HG03175 (cell line): ENCODE measurements around the gene SCARB1.

Experiments
- ATAC-seq: cut with Tn5 transposase; IDR thresholded peaks from one replicate; pipeline ENCODE4 v1.9.1; 2021; ENCODE audit warnings: mild to moderate bottlenecking, moderate library complexity; ENCODE audit not compliant: unreplicated experiment

The SCARB1 gene

GRCh38 chr12:124750787-124751471 is 112.7 kb downstream of the SCARB1 start:
- ATAC-seq: no peak

GRCh38 chr12:124750149-124750656 is 113.5 kb downstream of the SCARB1 start:
- no peak for ATAC-seq

GRCh38 chr12:124749725-124750124 is 113.9 kb downstream of the SCARB1 start:
- ATAC-seq: no peak

- ATAC-seq: peak; percentile 65
Observed at GRCh38 chr12:124747426-124748161, 116.1 kb downstream of the SCARB1 start.

GRCh38 chr12:124746649-124747425 is 116.8 kb downstream of the SCARB1 start:
- ATAC-seq: peak; percentile 5

GRCh38 chr12:124745891-124746570 is 117.6 kb downstream of the SCARB1 start:
- ATAC-seq: no peak

DNA sequence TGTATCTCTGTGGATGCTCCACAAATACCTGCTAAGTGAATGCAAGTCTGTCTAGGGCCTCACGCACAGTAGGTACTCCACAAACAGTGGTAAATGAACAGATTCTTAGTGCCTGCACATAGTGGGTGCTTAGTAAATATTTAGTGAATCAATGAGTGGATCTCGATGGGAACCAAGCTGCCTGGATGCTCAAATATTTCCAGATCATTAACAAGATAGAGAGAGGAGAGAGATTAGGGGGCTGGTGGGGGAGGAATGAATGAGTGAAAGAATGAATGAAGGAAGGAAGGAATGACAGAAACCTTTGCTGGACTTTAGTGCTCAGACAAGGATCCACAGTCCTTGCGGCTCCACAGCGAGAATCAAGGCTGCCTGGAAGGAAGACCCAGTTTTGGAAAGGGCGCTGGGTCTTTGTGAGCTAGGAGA is 118.2 kb downstream of the SCARB1 start:
- ATAC-seq: no peak

GRCh38 chr12:124744659-124745464 is 118.8 kb downstream of the SCARB1 start:
- no peak for ATAC-seq

GRCh38 chr12:124744273-124744640 is 119.4 kb downstream of the SCARB1 start:
- no peak for ATAC-seq

- no peak for ATAC-seq
Observed at GRCh38 chr12:124743479-124744272, 120.0 kb downstream of the SCARB1 start.

GRCh38 chr12:124742678-124743077 is 121.0 kb downstream of the SCARB1 start:
- ATAC-seq: no peak

DNA sequence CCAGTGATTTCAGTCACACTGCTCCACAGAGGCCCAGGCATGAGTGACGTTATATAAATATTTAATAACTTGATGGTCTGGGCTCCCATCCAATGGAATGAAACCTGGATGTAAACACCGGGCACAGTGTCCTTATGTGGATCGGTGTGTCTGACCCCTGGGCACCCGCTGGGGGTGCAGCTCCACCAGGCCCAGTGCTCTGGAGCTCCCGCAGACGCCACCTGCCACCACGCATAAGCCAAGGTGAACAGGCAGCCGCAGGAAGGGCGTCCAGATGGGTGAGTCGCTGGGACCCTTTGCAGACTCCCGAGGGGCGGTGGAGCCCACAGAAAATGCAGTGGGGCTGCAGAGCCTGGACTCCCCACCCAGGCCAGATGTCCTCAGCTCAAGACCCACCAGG is 121.6 kb downstream of the SCARB1 start:
- no peak for ATAC-seq

GRCh38 chr12:124741211-124741610 is 122.5 kb downstream of the SCARB1 start:
- ATAC-seq: no peak

DNA sequence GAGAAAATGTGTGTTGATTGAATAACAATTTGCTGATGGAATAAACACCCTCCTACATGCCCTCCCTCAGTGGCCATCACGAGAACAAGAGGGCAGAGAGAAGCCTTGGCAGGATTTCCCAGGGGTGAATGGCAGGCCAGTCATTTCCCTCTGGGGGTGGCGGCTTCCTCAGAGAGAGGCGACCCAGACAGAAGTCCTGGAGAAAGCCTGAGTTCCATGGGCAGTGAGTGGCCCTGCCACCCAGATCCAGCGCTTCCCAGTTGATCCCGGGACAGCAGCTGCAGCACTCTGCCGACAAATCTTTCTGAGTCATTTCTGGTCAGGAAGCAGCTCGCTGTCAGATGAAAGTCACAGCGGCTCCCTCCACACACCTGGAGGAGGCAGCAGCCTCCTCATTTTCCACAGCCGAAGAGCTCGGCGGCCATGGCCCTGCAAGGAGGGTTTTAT is 123.0 kb downstream of the SCARB1 start:
- ATAC-seq: no peak

DNA sequence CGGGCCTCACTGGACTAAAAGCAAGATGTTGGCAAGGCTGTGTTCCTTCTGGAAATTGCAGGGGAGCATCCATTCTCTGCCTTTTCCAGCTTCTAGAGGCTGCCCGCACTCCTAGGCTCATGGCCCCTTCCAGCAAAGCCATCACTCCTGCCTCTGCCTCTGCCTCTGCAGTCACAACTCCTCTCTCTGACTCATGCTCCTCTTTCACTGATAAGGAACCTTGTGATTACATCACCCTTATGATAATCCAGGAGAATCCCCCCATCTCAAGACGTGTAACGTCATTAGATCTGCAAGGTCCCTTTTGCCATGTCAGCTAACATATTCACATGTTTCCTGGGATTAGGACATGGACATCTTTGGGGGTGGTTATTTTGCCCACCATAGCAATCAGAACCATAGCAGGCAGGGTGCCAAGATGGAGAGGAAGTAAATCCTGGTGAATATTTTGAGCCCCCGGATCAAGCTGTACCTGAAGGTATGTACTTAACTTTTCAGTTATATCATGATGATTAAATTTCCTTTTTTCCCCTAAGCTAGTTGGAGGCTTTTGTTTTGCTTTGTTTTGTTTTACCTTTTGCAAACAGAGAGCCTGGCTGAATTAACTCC is 123.6 kb downstream of the SCARB1 start:
- no peak for ATAC-seq

DNA sequence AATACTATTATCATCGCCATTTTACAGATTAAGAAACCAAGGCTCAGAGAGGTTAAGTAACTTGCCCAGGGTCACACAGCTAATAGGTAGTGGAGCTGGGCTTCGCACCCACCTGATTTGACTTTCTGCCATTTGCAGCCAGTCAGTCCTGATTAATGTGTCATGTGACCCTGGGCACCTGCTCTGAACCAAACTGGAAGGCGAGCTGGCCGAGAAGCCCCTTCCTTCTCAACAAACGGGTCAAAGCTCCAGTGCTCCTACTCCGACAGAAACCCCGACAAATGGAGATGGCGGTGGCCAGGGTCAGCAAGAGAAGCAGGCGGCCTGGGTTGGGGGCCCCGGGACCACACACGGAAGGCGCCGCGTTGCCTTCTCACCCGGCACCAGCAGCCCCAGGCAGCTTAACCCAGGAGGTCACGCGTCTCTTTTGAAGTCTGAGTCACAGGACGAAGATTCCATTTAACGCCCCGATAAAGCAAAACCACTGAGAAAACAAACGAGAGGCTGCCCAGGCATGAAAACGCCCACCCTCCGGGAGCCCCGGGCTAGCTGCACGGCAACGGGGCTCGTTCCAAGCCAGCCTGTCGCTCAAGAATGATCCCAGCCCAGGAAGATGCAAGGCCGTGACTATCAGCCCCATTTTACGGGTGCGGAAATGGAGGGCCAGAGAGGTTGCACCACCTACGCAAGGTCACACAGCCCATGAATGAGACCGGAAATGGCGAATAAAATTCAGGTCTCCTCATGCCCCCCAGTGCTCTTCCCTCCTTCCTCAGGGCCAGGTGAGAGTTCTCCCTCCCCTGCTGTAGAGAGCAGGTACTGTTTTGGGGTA is 124.8 kb downstream of the SCARB1 start:
- ATAC-seq: no peak

- no peak for ATAC-seq
Observed at GRCh38 chr12:124737772-124738635, 125.7 kb downstream of the SCARB1 start.
